HFFc6 (cell line): Measurements from ENCODE around the gene SLC12A6. TPM values are rescaled to one million over a fixed set of nuclear protein-coding genes. Genes with fewer than 3 reads are reported as not detected.

Source experiments
- DNase-seq: peaks from one replicate; pipeline ENCODE4 v3.0.0-alpha.2; 2018
- H3K27ac Mint-ChIP-seq: 2 replicates; pipeline ENCODE4 v1.8.0; 2020; ENCODE audit warnings: mild to moderate bottlenecking, mixed read lengths
- H3K27me3 Mint-ChIP-seq: 2 replicates; pipeline ENCODE4 v1.8.0; 2021; ENCODE audit warnings: mild to moderate bottlenecking, moderate library complexity, mixed read lengths; ENCODE audit not compliant: insufficient read depth
- H3K36me3 Mint-ChIP-seq: 2 replicates; pipeline ENCODE4 v1.8.0; 2021; ENCODE audit warnings: low read depth, mixed read lengths
- H3K4me1 Mint-ChIP-seq: 2 replicates; pipeline ENCODE4 v1.8.0; 2020; ENCODE audit warnings: low read depth, mixed read lengths
- H3K4me3 Mint-ChIP-seq: 2 replicates; pipeline ENCODE4 v1.8.0; 2020; ENCODE audit warnings: mild to moderate bottlenecking, moderate library complexity, mixed read lengths
- H3K9me3 Mint-ChIP-seq: 2 replicates; pipeline ENCODE4 v1.8.0; 2020; ENCODE audit warnings: mild to moderate bottlenecking, mixed read lengths
- CTCF ChIP-seq: fragments of 200-600 bp; sonication (generic); IDR thresholded peaks from 2 replicates; pipeline ENCODE4 v1.5.0; 2021; ENCODE audit warnings: antibody characterized with exemption, mild to moderate bottlenecking
- total RNA-seq, 6 experiments: library from RNA; stranded (reverse); fragmentation: NEBNext Ultra II Directional; extraction: Animal tissue kit (Norgen Biotek cat#: 25700); gene quantifications; 2 replicates in 1 of 6; 3 replicates in 5 of 6; pipeline ENCODE4 v1.2.3, GENCODE V29; 2021

The SLC12A6 gene
- total RNA-seq, 6 experiments from 2014 or later, result 6.5 to 10.7 (median 8.3) TPM

- no peak for DNase-seq
- Mint-ChIP-seq H3K36me3 (no peaks in the 10 kb centered on the region), H3K27me3 (no peaks in the 10 kb centered on the region), H3K9me3 (no peaks in the 10 kb centered on the region), H3K4me3 (no peak overlapping the region), H3K27ac (no peak overlapping the region), H3K4me1 (peaks cover 28% of the 10 kb centered on the region)
- TF ChIP-seq CTCF, result no peak
Measured at GRCh38 chr15:34370643-34371042, 33.1 kb upstream of the SLC12A6 start.

- no peak for TF ChIP-seq CTCF
- no peaks in the 10 kb centered on the region for H3K27me3 Mint-ChIP-seq
- no peak for DNase-seq
- no peaks in the 10 kb centered on the region for H3K36me3 Mint-ChIP-seq
- no peaks in the 10 kb centered on the region for H3K9me3 Mint-ChIP-seq
- peaks cover 33% of the 10 kb centered on the region for H3K4me1 Mint-ChIP-seq
- H3K4me3 Mint-ChIP-seq, result no peak overlapping the region
- no peak overlapping the region for H3K27ac Mint-ChIP-seq
Measured at GRCh38 chr15:34370129-34370528, 32.5 kb upstream of the SLC12A6 start.

GRCh38 chr15:34367101-34368081 lies 29.8 kb upstream of the SLC12A6 start, which contains the start of gene LPCAT4:
LPCAT4 (minus strand) TSS chr15:34367196; CDS start chr15:34367100, 96 bp downstream.
- Mint-ChIP-seq H3K4me1 (peaks cover 34% of the 10 kb centered on the region), H3K27ac (peak within 1 kb of the TSS; percentile 80), H3K4me3 (peak within 1 kb of the TSS; percentile 97)

GRCh38 chr15:34366271-34367065 lies 28.9 kb upstream of the SLC12A6 start:
- H3K4me3 Mint-ChIP-seq, result peak overlapping the region; percentile 97
- no peak for TF ChIP-seq CTCF
- no peak for DNase-seq
- H3K4me1 Mint-ChIP-seq, result peaks cover 34% of the 10 kb centered on the region
- no peaks in the 10 kb centered on the region; the same call in 1 of the 2 replicates for H3K36me3 Mint-ChIP-seq
- H3K27me3 Mint-ChIP-seq, result no peaks in the 10 kb centered on the region
- H3K27ac Mint-ChIP-seq, result peak overlapping the region; percentile 54
- no peaks in the 10 kb centered on the region for H3K9me3 Mint-ChIP-seq

More at GRCh38 chr15:34367101-34368081, 29.8 kb upstream of the SLC12A6 start, which contains the start of gene LPCAT4:
- DNase-seq, result peak; percentile 66
- TF ChIP-seq CTCF, result peak; percentile 95
- Mint-ChIP-seq H3K36me3 (no peaks in the 10 kb centered on the region; the same call in 1 of the 2 replicates), H3K9me3 (no peaks in the 10 kb centered on the region), H3K27me3 (no peaks in the 10 kb centered on the region)

- DNase-seq, result no peak
- no peaks in the 10 kb centered on the region for H3K9me3 Mint-ChIP-seq
- H3K4me3 Mint-ChIP-seq, result peak overlapping the region; percentile 97
- no peak overlapping the region for H3K27ac Mint-ChIP-seq
- peaks cover 34% of the 10 kb centered on the region for H3K4me1 Mint-ChIP-seq
- no peaks in the 10 kb centered on the region for H3K27me3 Mint-ChIP-seq
- H3K36me3 Mint-ChIP-seq, result peaks cover 5% of the 10 kb centered on the region; the same call in 1 of the 2 replicates
- TF ChIP-seq CTCF, result no peak
Measured at GRCh38 chr15:34365836-34366235, 28.3 kb upstream of the SLC12A6 start.
